ENCODE results near the gene JCAD.

- TF ChIP-seq CBX2 (IDR thresholded peaks at IDR 0.05; ENCODE audit: insufficient read depth, low read length, poor library complexity, severe bottlenecking), result no peak
- no peak for TF ChIP-seq ATF3 (IDR thresholded peaks at IDR 0.05)
- TF ChIP-seq ATF3 (CRISPR knock-in tag; conservative IDR thresholded peaks at IDR 0.05), result no peak
- no peak for TF ChIP-seq ZKSCAN1 (IDR thresholded peaks at IDR 0.05; ENCODE audit: low read depth, low read length)
- TF ChIP-seq CTCF (IDR thresholded peaks at IDR 0.05 in 2 of 3, conservative IDR thresholded peaks at IDR 0.05 in 1 of 3; ENCODE audit: insufficient read depth in 2 of 3, low read depth in 1 of 3, low read length in 3 of 3), result no peak
- no peak for TF ChIP-seq KLF16 (IDR thresholded peaks at IDR 0.05)
- TF ChIP-seq MAX (CRISPR knock-in tag; IDR thresholded peaks at IDR 0.05), result no peak
- no peak for TF ChIP-seq MCM7 (IDR thresholded peaks at IDR 0.05)
- TF ChIP-seq ZNF143 (CRISPR knock-in tag; IDR thresholded peaks at IDR 0.05), result no peak
- no peak for TF ChIP-seq NBN (IDR thresholded peaks at IDR 0.05; ENCODE audit: low read depth)
- TF ChIP-seq FOXK2 (conservative IDR thresholded peaks at IDR 0.05 in 1 of 2, IDR thresholded peaks at IDR 0.05 in 1 of 2; ENCODE audit: low read depth in 2 of 2), result no peak
- TF ChIP-seq E2F4 (CRISPR knock-in tag; IDR thresholded peaks at IDR 0.05; ENCODE audit: low read depth), result no peak
- no peak for TF ChIP-seq YY1 (IDR thresholded peaks at IDR 0.05; ENCODE audit: borderline replicate concordance in 1 of 3, control insufficient read depth in 1 of 3, extremely low read depth in 1 of 3, insufficient read depth in 3 of 3, insufficient read length in 1 of 3, insufficient replicate concordance in 2 of 3, low read depth in 1 of 3, low read length in 2 of 3)
- TF ChIP-seq TFE3 (CRISPR knock-in tag; IDR thresholded peaks at IDR 0.05), result no peak
Observed at GRCh38 chr10:29970012-29970396, 89.4 kb downstream of the JCAD start.

Measured in K562 (cell line).